GM12892 (cell line): ENCODE measurements around the gene ODF4.

Experiments
- POLR2A ChIP-seq: IDR thresholded peaks from 2 replicates; pipeline ENCODE4 v1.6.1; 2011; ENCODE audit warnings: low read depth, low read length, control low read depth
- POLR2AphosphoS5 ChIP-seq: IDR thresholded peaks from 2 replicates; pipeline ENCODE4 v1.6.1; 2011; ENCODE audit warnings: low read depth, low read length, control low read depth
- TAF1 ChIP-seq: IDR thresholded peaks from 2 replicates; pipeline ENCODE4 v1.6.1; 2011; ENCODE audit warnings: low read depth, mild to moderate bottlenecking, control low read depth, low read length, borderline replicate concordance

DNA sequence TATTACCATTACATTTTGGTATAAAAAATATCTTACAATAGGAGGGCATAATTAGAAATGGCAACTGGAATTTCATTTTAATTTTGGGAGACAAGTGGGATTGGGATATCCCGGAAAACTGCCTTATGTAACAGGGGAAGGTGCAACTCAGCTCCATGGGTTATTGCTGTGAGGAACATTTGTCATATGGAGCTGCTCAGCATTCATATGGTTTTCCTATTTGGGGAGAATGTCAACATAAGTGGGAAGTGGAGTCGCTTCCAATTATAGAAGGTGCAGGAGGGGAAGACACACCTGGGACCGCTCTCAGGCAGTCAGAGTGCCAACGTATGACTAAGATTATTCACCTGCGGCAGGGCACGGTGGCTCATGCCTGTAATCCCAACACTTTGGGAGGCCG lies 10.7 kb downstream of the ODF4 start:
- TF ChIP-seq POLR2AphosphoS5 (no peak), POLR2A (no peak), TAF1 (no peak)
